ENCODE measurements around the gene MTCL1.

Gene MTCL1

DNA sequence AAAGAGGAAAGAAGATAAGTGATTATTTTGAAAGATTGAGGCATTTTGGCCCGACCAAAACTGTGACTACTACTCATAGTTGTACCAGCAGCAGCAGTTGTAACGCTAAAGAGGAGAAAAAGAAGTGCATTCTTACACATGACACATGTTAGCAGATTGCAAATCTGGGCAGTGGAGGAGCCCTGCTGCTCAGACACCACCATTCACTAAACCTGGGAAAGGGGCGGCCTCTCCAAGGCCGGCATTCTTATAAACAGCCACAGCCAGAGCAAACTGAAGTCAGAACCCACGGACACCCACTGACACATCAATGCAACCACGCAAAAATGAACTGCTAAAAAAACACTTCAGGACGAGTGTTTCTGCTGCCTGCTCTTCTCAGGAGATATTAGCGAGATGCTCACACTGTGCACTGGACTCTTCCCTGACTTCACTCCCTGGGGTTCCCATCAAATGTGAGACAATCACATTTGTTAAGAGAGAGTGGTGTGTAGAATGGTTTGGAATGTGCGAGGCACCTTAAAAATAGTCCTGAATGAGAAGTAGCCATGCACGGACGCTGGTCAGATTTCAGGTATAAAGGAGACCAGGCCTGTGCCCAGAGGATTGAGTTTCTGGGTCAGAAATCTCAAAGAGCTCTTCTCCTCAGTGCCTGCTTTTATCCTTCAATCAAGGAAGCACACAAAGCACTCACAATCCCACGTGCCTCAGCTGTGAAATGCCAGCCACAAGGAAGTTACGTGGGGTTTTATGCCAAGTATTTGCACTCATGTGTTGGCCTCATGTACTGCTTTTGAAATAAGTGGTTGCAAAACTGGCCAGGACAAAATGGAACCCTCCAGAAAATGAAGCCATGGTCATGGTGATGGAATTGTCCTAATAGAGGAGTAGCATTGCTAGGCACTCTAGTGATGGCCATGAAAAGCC lies 83.4 kb downstream of the MTCL1 start:
- ChIA-PET CTCF (no interaction called here), POLR2A (no interaction called here)
- TF ChIP-seq TARDBP (IDR thresholded peaks at IDR 0.05) (no peak), FOXA1 (IDR thresholded peaks at IDR 0.05) (no peak), ELF4 (IDR thresholded peaks at IDR 0.05) (no peak), FOXK2 (IDR thresholded peaks at IDR 0.05) (no peak), LEF1 (IDR thresholded peaks at IDR 0.05; ENCODE audit: borderline replicate concordance) (no peak), HDGF (IDR thresholded peaks at IDR 0.05; ENCODE audit: borderline replicate concordance) (no peak), FOXM1 (IDR thresholded peaks at IDR 0.05; ENCODE audit: borderline replicate concordance) (no peak), ARNT (IDR thresholded peaks at IDR 0.05) (no peak)
- no peak for DNase-seq (ENCODE audit: extremely low spot score)

- POLR2A ChIA-PET, result no interaction called here
- no peak for DNase-seq (ENCODE audit: extremely low spot score)
- TF ChIP-seq ZNF384 (IDR thresholded peaks at IDR 0.05) (no peak), FOXM1 (IDR thresholded peaks at IDR 0.05; ENCODE audit: borderline replicate concordance) (no peak), PKNOX1 (IDR thresholded peaks at IDR 0.05) (no peak), NFRKB (IDR thresholded peaks at IDR 0.05) (no peak), LEF1 (IDR thresholded peaks at IDR 0.05; ENCODE audit: borderline replicate concordance) (no peak), FOXK2 (IDR thresholded peaks at IDR 0.05) (no peak), BHLHE40 (IDR thresholded peaks at IDR 0.05; ENCODE audit: borderline replicate concordance) (no peak), ARNT (IDR thresholded peaks at IDR 0.05) (no peak), ELF4 (IDR thresholded peaks at IDR 0.05) (no peak), L3MBTL2 (conservative IDR thresholded peaks at IDR 0.05) (no peak), SP1 (IDR thresholded peaks at IDR 0.05) (no peak), TARDBP (IDR thresholded peaks at IDR 0.05) (no peak), FOXA1 (IDR thresholded peaks at IDR 0.05) (no peak), CTBP1 (IDR thresholded peaks at IDR 0.05; ENCODE audit: borderline replicate concordance) (no peak), SUZ12 (IDR thresholded peaks at IDR 0.05) (no peak)
- CTCF ChIA-PET, result no interaction called here
These were observed 85.9 kb downstream of the MTCL1 start for GRCh38 chr18:8791171-8791651.

GRCh38 chr18:8792688-8793316 lies 87.4 kb downstream of the MTCL1 start:
- CTCF ChIA-PET, result interaction anchor here (0.6 kb wide), 1 partner anchor 1182 kb away, joined by 3 read pairs; no protein-coding TSS in a partner anchor
- no peak for TF ChIP-seq L3MBTL2 (conservative IDR thresholded peaks at IDR 0.05)
- TF ChIP-seq NFRKB (IDR thresholded peaks at IDR 0.05), result no peak
- TF ChIP-seq FOXK2 (IDR thresholded peaks at IDR 0.05), result no peak
- TF ChIP-seq SP1 (IDR thresholded peaks at IDR 0.05), result no peak
- no peak for TF ChIP-seq TARDBP (IDR thresholded peaks at IDR 0.05)
- no peak for TF ChIP-seq BHLHE40 (IDR thresholded peaks at IDR 0.05; ENCODE audit: borderline replicate concordance)
- no peak for TF ChIP-seq LEF1 (IDR thresholded peaks at IDR 0.05; ENCODE audit: borderline replicate concordance)
- no peak for TF ChIP-seq ARNT (IDR thresholded peaks at IDR 0.05)
- no peak for TF ChIP-seq ZNF384 (IDR thresholded peaks at IDR 0.05)
- no peak for TF ChIP-seq FOXM1 (IDR thresholded peaks at IDR 0.05; ENCODE audit: borderline replicate concordance)
- no peak for TF ChIP-seq ELF4 (IDR thresholded peaks at IDR 0.05)
- no peak for TF ChIP-seq PKNOX1 (IDR thresholded peaks at IDR 0.05)
- no peak for TF ChIP-seq CTBP1 (IDR thresholded peaks at IDR 0.05; ENCODE audit: borderline replicate concordance)
- no peak for TF ChIP-seq SUZ12 (IDR thresholded peaks at IDR 0.05)
- no peak for TF ChIP-seq HDGF (IDR thresholded peaks at IDR 0.05; ENCODE audit: borderline replicate concordance)
- no peak for TF ChIP-seq FOXA1 (IDR thresholded peaks at IDR 0.05)
- POLR2A ChIA-PET, result no interaction called here
- DNase-seq (ENCODE audit: extremely low spot score), result no peak

GRCh38 chr18:8793445-8794155 lies 88.2 kb downstream of the MTCL1 start:
- ChIA-PET CTCF (interaction anchor here (0.6 kb wide), 1 partner anchor 1182 kb away, joined by 3 read pairs; no protein-coding TSS in a partner anchor), POLR2A (no interaction called here)
- no peak for DNase-seq (ENCODE audit: extremely low spot score)
- TF ChIP-seq L3MBTL2 (conservative IDR thresholded peaks at IDR 0.05) (no peak), ZNF384 (IDR thresholded peaks at IDR 0.05) (no peak), SUZ12 (IDR thresholded peaks at IDR 0.05) (no peak), FOXM1 (IDR thresholded peaks at IDR 0.05; ENCODE audit: borderline replicate concordance) (no peak), FOXK2 (IDR thresholded peaks at IDR 0.05) (no peak), CTBP1 (IDR thresholded peaks at IDR 0.05; ENCODE audit: borderline replicate concordance) (no peak), ARNT (IDR thresholded peaks at IDR 0.05) (no peak), HDGF (IDR thresholded peaks at IDR 0.05; ENCODE audit: borderline replicate concordance) (no peak), FOXA1 (IDR thresholded peaks at IDR 0.05) (no peak), SP1 (IDR thresholded peaks at IDR 0.05) (no peak)

- DNase-seq (ENCODE audit: extremely low spot score), result peak; percentile 9
- ChIA-PET CTCF (no interaction called here), POLR2A (no interaction called here)
- TF ChIP-seq FOXK2 (IDR thresholded peaks at IDR 0.05), result no peak
- no peak for TF ChIP-seq FOXM1 (IDR thresholded peaks at IDR 0.05; ENCODE audit: borderline replicate concordance)
- no peak for TF ChIP-seq LEF1 (IDR thresholded peaks at IDR 0.05; ENCODE audit: borderline replicate concordance)
- no peak for TF ChIP-seq PKNOX1 (IDR thresholded peaks at IDR 0.05)
- no peak for TF ChIP-seq BHLHE40 (IDR thresholded peaks at IDR 0.05; ENCODE audit: borderline replicate concordance)
- TF ChIP-seq TARDBP (IDR thresholded peaks at IDR 0.05), result no peak
- TF ChIP-seq FOXA1 (IDR thresholded peaks at IDR 0.05), result no peak
These were observed 89.0 kb downstream of the MTCL1 start for GRCh38 chr18:8794156-8794933.
